ENCODE results near the gene NOCT.
"Not testable (repeated sequence)": the region's sequence is repeated elsewhere in the genome, so short reads cannot be mapped to it uniquely, and the experiment has no call there.

NOCT gene

DNA sequence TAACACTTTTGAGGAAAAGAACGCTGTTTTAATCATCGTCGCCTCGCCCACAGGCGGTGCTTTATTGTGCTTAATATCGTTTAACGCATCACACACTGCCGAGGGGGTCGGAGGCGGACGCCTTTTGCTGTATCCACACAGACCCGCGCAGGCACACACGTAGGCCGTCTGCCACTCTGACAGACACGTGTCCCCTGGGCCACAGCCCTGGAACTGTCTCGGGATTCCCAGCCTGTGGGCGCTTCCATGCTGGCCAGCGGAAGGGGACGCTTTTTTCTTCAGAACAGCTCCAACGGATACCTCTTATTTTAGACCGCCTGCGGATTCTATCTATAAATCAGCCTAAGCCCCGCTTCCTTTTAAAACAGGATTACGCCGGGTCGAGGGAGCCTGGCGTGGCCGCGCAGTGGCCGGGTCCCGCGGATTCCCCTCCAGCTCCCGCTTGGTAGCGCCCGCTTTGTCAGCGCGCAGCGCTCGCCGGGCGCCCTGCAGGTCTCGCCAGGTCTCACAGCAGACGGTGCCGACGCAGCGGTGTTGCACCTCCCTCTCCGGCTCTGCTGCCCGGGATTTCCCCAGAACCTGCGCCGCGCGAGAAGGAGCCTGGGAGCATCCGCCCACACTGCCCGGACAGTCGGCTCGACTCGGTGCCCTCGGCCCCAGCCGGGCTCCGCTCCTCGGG lies at the start of gene NOCT:
Gene NOCT, plus strand, starts transcription at position 513 of the 679 bp plus-strand sequence. CDS start 201 bp downstream, outside the sequence.
- DNase-seq: peak; percentile 92

GRCh38 chr4:138967313-138967712 lies 48.3 kb upstream of the NOCT start:
- DNase-seq: peak; percentile 5

- no peak for DNase-seq
These were observed 42.4 kb upstream of the NOCT start for GRCh38 chr4:138972956-138973801.

DNA sequence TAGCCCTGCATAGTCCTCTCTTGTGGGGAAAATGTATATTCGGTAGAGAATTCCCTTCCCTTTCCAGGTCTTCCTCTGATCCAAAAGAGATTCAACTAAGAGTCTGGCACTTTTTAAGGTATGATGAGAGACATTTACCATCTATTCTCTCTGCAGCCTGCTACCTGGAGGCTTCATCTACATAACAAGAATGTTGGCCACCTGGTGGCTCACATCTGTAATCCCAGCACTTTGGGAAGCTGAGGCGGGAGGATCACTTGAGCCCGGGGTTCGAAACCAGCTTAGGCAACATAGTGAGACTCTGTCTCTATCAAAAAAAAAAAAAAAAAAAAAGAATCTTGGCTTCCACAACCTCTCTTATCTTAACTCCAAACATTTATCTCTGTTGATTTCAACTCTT lies 40.4 kb upstream of the NOCT start:
- DNase-seq: no peak

- DNase-seq: no peak
These were observed 39.1 kb upstream of the NOCT start for GRCh38 chr4:138976526-138976925.

DNA sequence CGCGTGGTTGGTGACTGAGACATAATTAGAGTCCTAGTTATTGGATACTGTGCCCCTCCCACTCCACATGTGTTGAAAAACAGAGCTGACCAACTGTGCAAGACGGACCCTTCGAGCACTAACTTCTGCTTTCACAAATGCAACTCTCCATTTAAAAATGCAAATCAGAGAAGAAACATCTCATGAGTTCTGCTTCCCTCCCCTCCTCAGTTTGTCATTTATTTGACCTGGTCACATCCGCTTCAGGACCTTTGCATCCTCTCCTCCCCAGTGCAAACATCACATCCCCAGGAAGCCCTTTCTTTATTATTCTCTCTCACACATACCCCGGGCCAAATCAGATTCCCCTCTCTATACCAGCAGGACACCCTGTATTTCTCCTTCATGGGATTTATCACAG lies 38.1 kb upstream of the NOCT start:
- DNase-seq: peak; percentile 14

DNA sequence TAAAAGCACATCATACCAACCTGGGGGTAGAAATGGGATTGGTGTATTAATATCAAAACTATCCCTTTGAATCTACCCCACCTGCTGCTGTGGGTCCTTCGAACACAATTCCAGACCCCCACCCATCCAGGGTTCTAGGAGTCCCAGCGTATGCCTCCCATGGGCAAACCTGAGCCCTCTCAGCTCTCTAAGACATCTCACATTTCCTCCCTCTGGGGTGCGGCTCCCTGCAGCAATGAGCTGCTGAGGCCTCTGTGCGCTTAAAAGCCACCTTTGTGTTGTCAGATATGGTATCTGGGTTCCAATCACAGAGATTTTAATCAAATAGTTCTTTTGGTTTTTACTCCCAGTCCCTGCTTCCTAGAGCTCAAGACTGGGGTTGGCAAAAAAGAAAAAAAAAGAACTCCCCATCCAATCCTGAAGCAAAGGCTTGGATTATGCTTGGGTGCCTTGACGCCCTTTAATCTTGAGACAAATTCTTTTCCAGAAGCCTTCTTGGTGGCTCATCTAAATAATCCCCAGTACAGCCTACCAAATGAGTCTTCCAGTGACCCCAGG lies 37.5 kb upstream of the NOCT start:
- DNase-seq: no peak

GRCh38 chr4:138978600-138978999 lies 37.0 kb upstream of the NOCT start:
- DNase-seq: no peak

- DNase-seq: no peak
These were observed 35.8 kb upstream of the NOCT start for GRCh38 chr4:138979742-138980141.

DNA sequence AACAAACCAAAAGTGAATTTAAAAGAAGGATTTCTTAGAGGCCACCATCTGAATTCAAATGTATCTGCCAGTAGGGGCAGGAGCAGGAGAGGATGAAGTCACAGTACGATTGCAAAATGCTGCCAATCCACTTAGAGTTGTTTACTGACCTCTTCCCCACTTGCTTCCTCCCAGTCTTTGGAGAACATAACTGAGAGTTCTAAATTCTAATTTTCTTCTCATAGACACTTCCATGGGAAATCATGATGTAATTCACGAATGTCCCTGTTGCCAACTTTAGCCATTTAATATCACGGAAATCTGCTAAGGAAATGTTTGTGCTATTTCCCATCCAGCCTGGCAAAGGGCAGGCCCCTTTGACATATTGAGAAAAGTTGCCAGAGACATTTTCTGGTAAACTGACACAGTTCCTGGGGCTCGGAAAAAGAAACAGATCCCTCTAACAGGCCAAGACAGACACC lies 33.6 kb upstream of the NOCT start:
- DNase-seq: no peak

- DNase-seq: no peak
These were observed 32.8 kb upstream of the NOCT start for GRCh38 chr4:138982754-138983153.

GRCh38 chr4:138983690-138984089 lies 31.9 kb upstream of the NOCT start:
- DNase-seq: no peak

GRCh38 chr4:138984647-138985046 lies 30.9 kb upstream of the NOCT start:
- DNase-seq: no peak

- DNase-seq: no peak
These were observed 22.9 kb upstream of the NOCT start for GRCh38 chr4:138992676-138993075.

- DNase-seq: no peak
These were observed 19.5 kb upstream of the NOCT start for GRCh38 chr4:138996090-138996489.

GRCh38 chr4:138999666-139000065 lies 15.9 kb upstream of the NOCT start:
- DNase-seq: no peak

- not testable (repeated sequence) for DNase-seq
These were observed 15.4 kb upstream of the NOCT start for GRCh38 chr4:139000134-139000533.

GRCh38 chr4:139001430-139001829 lies 14.2 kb upstream of the NOCT start:
- DNase-seq: not testable (repeated sequence)

DNA sequence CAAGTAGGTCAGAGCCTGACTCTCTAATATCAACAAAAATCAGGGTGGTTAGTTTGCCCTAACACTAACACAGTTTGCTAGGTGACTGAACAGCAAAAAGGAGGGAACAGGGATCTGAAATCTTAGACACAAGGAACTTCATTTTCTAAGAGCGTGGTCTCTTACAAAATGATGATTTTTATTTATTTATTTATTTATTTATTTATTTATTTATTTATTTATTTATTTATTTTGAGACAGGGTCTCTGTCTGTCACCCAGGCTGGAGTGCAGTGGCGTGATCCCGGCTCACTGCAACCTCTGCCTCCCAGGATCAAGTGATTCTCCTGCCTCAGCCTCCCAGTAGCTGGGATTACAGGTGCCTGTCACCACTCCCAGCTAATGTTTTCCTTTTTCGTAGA lies 11.9 kb upstream of the NOCT start:
- DNase-seq: not testable (repeated sequence)

- no peak for DNase-seq
These were observed 9.8 kb upstream of the NOCT start for GRCh38 chr4:139005774-139006173.

GRCh38 chr4:139007640-139008039 lies 7.9 kb upstream of the NOCT start:
- no peak for DNase-seq

- not testable (repeated sequence) for DNase-seq
These were observed 7.3 kb upstream of the NOCT start for GRCh38 chr4:139008278-139008677.

DNA sequence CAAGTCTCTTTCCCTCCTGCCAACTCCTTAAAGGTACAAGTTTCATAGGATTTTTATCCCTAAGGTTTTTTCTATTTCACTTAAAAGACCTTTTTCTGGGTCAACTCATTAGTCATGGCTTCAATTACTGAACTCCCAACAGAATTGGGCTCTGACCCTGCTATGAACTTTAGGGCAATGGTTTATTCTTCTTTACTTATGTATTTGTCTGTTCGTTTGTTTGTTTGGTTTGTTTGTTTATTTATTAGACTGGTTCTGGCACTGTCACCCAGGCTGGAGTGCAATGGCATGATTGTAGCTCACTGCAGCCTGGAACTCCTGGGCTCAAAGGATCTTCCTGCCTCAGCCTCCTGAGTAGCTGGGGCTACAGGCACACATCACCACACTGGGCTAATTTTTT lies 5.9 kb upstream of the NOCT start:
- no peak for DNase-seq

Measured in CD4-positive, alpha-beta T cell treated with Interleukin-4 for 4 hours (primary cell).